Kidney (tissue), 14 donors: ENCODE measurements around the gene STEAP4. TPM values are rescaled to one million over a fixed set of nuclear protein-coding genes. Genes with fewer than 3 reads are reported as not detected.
"Not testable (repeated sequence)": the region's sequence is repeated elsewhere in the genome, so short reads cannot be mapped to it uniquely, and the experiment has no call there.

Experiments used
- DNase-seq, 5 donors: peaks; one replicate each; pipeline ENCODE4 v3.0.0-alpha.2; 2013 to 2020
- FAIRE-seq: peaks from 2 replicates; lab custom pipeline; 2012; peaks lifted over from hg19 to GRCh38; lab: Jason Lieb, UNC
- H3K27ac ChIP-seq, 2 donors: one replicate each; pipeline ENCODE4 v1.7.0; 2013; ENCODE audit warnings: low read depth in 2 of 2, low read length in 2 of 2, inconsistent platforms in 1 of 2
- H3K27me3 ChIP-seq: one replicate; pipeline ENCODE4 v1.7.1; 2013; ENCODE audit warnings: low read length, inconsistent platforms; ENCODE audit not compliant: control insufficient read depth, insufficient read depth
- H3K36me3 ChIP-seq, 3 donors: one replicate each; pipeline versions ENCODE4 v1.7.0 to v1.7.1; 2013; ENCODE audit warnings: low read length in 3 of 3, control low read depth in 1 of 3, inconsistent platforms in 1 of 3; ENCODE audit not compliant: insufficient read depth in 3 of 3, control insufficient read depth in 2 of 3
- H3K4me1 ChIP-seq, 3 donors: one replicate each; pipeline versions ENCODE4 v1.7.0 to v1.7.1; 2013; ENCODE audit warnings: low read length in 3 of 3, inconsistent platforms in 1 of 3, low read depth in 1 of 3; ENCODE audit not compliant: control insufficient read depth in 2 of 3, insufficient read depth in 2 of 3
- H3K4me3 ChIP-seq, 3 donors: one replicate each; pipeline versions ENCODE4 v1.7.0 to v1.8.1; 2013; ENCODE audit warnings: low read length in 3 of 3, control low read depth in 1 of 3, inconsistent platforms in 1 of 3
- H3K9ac ChIP-seq, 3 donors: one replicate each; pipeline versions ENCODE4 v1.7.0 to v1.7.1; 2013; ENCODE audit warnings: low read length in 3 of 3, control low read depth in 1 of 3, inconsistent platforms in 1 of 3
- H3K9me3 ChIP-seq, 3 donors: one replicate each; pipeline versions ENCODE4 v1.7.0 to v1.7.1; 2013; ENCODE audit warnings: low read length in 3 of 3, control low read depth in 1 of 3, inconsistent platforms in 1 of 3; ENCODE audit not compliant: control insufficient read depth in 2 of 3, insufficient read depth in 1 of 3
- CTCF ChIP-seq: IDR thresholded peaks from 3 replicates; pipeline ENCODE4 v1.5.1; 2012; ENCODE audit warnings: mild to moderate bottlenecking, moderate library complexity, borderline replicate concordance; ENCODE audit not compliant: insufficient read depth; ENCODE audit errors: extremely low read depth
- intact Hi-C: fragments of 100-400 bp; cut with DNase I; formaldehyde crosslinking; loops from one replicate; pipeline ENCODE4 v1.11.1; 2022
- polyA plus RNA-seq: library from polyadenylated mRNA; stranded (reverse); fragments of 350-450 nt; fragmentation: Illumina TruSeq; extraction: RNeasy Lipid Tissue Mini Kit (QIAGEN cat#74804); gene quantifications from one replicate; pipeline ENCODE4 v1.2.3, GENCODE V29; 2014; ENCODE audit warnings: low read depth, low replicate concordance; ENCODE audit not compliant: insufficient read depth
- total RNA-seq: library from RNA; stranded (reverse); fragmentation: NEBNext Ultra II Directional; extraction: Animal tissue kit (Norgen Biotek cat#: 25700); gene quantifications from one replicate; pipeline ENCODE4 v1.2.1, GENCODE V29; 2021
- donor health status: control.
- donor health status: control.
- donor health status: control.
- donor health status: control.
- donor health status: control.
- donor health status: DM: yes; HTN: yes; CAD: no.
- donor health status: Normal renal cell carcinoma (clear cell type).

The STEAP4 gene
- total and polyA plus RNA-seq, 2 donors from 2014 or later = 3.4 to 80.2 TPM

GRCh38 chr7:88276605-88277153, 30.0 kb downstream of the STEAP4 start:
- Histone ChIP-seq H3K36me3 (no peaks in the 10 kb centered on the region), H3K27me3 (no peaks in the 10 kb centered on the region), H3K4me1 (no peaks in the 10 kb centered on the region), H3K4me3 (no peak overlapping the region), H3K9me3 (no peaks in the 10 kb centered on the region), H3K27ac (no peak overlapping the region), H3K9ac (no peak overlapping the region)
- FAIRE-seq (no peak), DNase-seq (no peak)
- intact Hi-C loops = no loop called here
- TF ChIP-seq CTCF = no peak

GRCh38 chr7:88274856-88275255, 31.8 kb downstream of the STEAP4 start:
- H3K9ac ChIP-seq, DNase-seq, H3K4me3 ChIP-seq, H3K4me1 ChIP-seq, H3K27ac ChIP-seq, H3K9me3 ChIP-seq, intact Hi-C loops, FAIRE-seq, H3K27me3 ChIP-seq, H3K36me3 ChIP-seq: not testable (repeated sequence)

- H3K27me3 ChIP-seq = no peaks in the 10 kb centered on the region
- intact Hi-C loops = no loop called here
- H3K9ac ChIP-seq = no peak overlapping the region
- H3K27ac ChIP-seq = no peak overlapping the region
- no peaks in the 10 kb centered on the region for H3K36me3 ChIP-seq
- FAIRE-seq (no peak), DNase-seq (no peak)
- TF ChIP-seq CTCF = no peak
- H3K9me3 ChIP-seq = no peaks in the 10 kb centered on the region
- H3K4me3 ChIP-seq = no peak overlapping the region
- no peaks in the 10 kb centered on the region for H3K4me1 ChIP-seq
Measured at GRCh38 chr7:88269586-88269985, 37.1 kb downstream of the STEAP4 start.

- Histone ChIP-seq H3K4me1 (no peaks in the 10 kb centered on the region), H3K27me3 (no peaks in the 10 kb centered on the region), H3K9ac (no peak overlapping the region), H3K27ac (no peak overlapping the region), H3K4me3 (no peak overlapping the region), H3K36me3 (no peaks in the 10 kb centered on the region), H3K9me3 (no peaks in the 10 kb centered on the region)
- FAIRE-seq (no peak), DNase-seq (no peak)
- intact Hi-C loops = no loop called here
- TF ChIP-seq CTCF = no peak
Measured at GRCh38 chr7:88268858-88269257, 37.8 kb downstream of the STEAP4 start.
